Measurements from ENCODE around the gene MSH3. TPM values are rescaled to one million over a fixed set of nuclear protein-coding genes. Genes with fewer than 3 reads are reported as not detected.

The MSH3 gene
- total RNA-seq, 1 donor from 2014 or later = 11.0 TPM

DNA sequence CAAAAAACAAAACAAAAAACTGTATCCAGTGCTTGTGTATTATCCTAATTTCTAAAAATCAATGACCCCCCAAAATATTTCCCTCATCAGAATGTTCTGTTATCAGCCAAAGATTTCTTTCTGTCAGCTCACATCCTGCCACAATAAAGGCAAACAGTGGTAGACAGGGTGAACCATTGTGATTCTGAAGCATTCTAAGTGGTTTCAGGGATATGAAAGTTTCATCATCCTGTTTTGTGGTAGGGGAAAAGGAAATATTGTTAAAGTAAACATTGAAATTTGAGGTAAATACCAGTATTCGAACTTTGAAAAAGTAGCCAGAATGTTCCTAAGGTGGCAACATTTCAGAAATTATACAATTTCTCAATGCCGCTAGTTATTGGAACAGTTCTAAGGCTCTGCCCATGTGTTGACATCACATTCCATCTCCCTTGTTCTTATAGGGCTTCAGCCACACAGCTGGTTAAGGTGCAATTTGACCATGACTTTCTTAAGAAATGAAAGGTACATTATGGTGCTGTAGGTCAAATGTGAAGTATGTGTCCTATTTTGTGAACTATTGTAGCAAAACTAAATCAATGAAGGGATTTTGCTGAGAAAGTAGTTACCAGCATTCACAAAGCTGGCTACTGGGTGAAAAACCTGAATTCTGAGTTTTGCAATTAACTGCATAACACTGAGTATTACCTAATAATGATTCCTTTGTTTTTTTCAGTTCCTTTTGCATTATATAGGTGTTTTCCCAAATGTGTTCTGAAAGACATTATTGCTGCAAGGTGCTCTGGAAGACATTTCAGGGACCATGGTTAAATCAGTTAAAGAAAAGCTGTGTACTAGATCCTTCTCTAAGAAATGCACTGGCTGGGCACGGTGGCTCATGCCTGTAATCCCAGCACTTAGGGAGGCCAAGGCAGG, 198.1 kb downstream of the MSH3 start:
- Histone ChIP-seq H3K4me1 (no peaks in the 10 kb centered on the region), H3K27me3 (ENCODE audit: low read depth) (no peaks in the 10 kb centered on the region), H3K4me3 (no peak overlapping the region), H3K27ac (replicated peaks) (no peak overlapping the region), H3K36me3 (peaks cover 66% of the 10 kb centered on the region), H3K9me3 (replicated peaks) (peaks cover 37% of the 10 kb centered on the region)
- intact Hi-C loops (cut with micrococcal nuclease) = no loop called here
- TF ChIP-seq, protein P1, sequence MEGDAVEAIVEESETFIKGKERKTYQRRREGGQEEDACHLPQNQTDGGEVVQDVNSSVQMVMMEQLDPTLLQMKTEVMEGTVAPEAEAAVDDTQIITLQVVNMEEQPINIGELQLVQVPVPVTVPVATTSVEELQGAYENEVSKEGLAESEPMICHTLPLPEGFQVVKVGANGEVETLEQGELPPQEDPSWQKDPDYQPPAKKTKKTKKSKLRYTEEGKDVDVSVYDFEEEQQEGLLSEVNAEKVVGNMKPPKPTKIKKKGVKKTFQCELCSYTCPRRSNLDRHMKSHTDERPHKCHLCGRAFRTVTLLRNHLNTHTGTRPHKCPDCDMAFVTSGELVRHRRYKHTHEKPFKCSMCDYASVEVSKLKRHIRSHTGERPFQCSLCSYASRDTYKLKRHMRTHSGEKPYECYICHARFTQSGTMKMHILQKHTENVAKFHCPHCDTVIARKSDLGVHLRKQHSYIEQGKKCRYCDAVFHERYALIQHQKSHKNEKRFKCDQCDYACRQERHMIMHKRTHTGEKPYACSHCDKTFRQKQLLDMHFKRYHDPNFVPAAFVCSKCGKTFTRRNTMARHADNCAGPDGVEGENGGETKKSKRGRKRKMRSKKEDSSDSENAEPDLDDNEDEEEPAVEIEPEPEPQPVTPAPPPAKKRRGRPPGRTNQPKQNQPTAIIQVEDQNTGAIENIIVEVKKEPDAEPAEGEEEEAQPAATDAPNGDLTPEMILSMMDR (IDR thresholded peaks at IDR 0.05; ENCODE audit: borderline replicate concordance) = no peak
- no peak for DNase-seq

- H3K27ac ChIP-seq (replicated peaks) = no peak overlapping the region
- H3K4me1 ChIP-seq = no peaks in the 10 kb centered on the region
- peaks cover 39% of the 10 kb centered on the region for H3K9me3 ChIP-seq (replicated peaks)
- no peak for DNase-seq
- intact Hi-C loops (cut with micrococcal nuclease) = no loop called here
- H3K4me3 ChIP-seq = no peak overlapping the region
- peaks cover 68% of the 10 kb centered on the region for H3K36me3 ChIP-seq
- no peaks in the 10 kb centered on the region for H3K27me3 ChIP-seq (ENCODE audit: low read depth)
- TF ChIP-seq, protein P1 (IDR thresholded peaks at IDR 0.05; ENCODE audit: borderline replicate concordance) = no peak
Observed at GRCh38 chr5:80853413-80853812, 199.0 kb downstream of the MSH3 start.

DNA sequence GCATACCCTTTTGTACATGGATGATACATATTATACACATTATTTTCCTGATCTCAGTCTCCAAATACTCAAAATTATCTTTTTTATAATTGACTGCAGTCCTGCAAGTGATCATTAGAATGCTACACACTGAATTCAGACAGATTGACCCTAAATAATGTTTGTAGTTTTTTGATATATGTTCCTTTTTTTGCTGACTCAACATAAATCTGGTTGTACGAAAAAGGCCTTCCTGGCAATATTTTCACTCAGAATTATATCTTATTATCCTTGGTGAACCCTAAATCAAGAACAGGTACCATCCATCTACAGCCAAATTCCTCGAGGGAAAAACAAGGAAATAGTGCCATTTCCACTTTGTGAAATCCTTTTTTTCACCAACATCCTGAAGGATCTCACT, 200.1 kb downstream of the MSH3 start:
- intact Hi-C loops (cut with micrococcal nuclease) = no loop called here
- H3K36me3 ChIP-seq = peaks cover 57% of the 10 kb centered on the region

GRCh38 chr5:80860924-80861613, 206.6 kb downstream of the MSH3 start:
- Histone ChIP-seq H3K4me3 (no peak overlapping the region), H3K36me3 (peaks cover 25% of the 10 kb centered on the region), H3K4me1 (no peaks in the 10 kb centered on the region), H3K27me3 (ENCODE audit: low read depth) (no peaks in the 10 kb centered on the region), H3K27ac (replicated peaks) (no peak overlapping the region), H3K9me3 (replicated peaks) (peaks cover 16% of the 10 kb centered on the region)
- TF ChIP-seq, protein P1 (IDR thresholded peaks at IDR 0.05; ENCODE audit: borderline replicate concordance) = no peak
- intact Hi-C loops (cut with micrococcal nuclease) = no loop called here
- no peak for DNase-seq

More for the DNA sequence above, 200.1 kb downstream of the MSH3 start:
- Histone ChIP-seq H3K9me3 (replicated peaks) (peaks cover 30% of the 10 kb centered on the region), H3K27me3 (ENCODE audit: low read depth) (no peaks in the 10 kb centered on the region), H3K27ac (replicated peaks) (no peak overlapping the region), H3K4me1 (no peaks in the 10 kb centered on the region), H3K4me3 (no peak overlapping the region)
- DNase-seq = no peak
- TF ChIP-seq, protein P1 (IDR thresholded peaks at IDR 0.05; ENCODE audit: borderline replicate concordance) = no peak

DNA sequence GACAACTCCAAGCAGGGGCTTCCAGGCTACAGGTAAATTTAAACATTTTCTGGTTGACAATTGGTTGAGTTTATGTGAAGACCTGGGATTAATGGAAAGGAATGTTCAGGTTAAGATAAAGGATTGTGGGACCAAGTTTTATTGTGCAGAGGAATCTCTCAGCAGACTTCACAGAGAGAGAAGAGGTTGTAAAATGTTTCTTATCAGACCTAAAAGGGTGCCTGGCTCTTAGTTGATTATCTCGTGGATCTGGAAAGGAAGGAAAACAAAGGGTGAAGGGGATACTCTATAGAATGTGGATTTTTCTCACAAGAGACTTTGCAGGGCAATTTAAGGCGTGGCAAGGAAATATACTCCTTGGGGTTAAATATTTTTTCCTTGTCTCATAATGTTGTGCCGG, 209.3 kb downstream of the MSH3 start:
- H3K36me3 ChIP-seq = peaks cover 20% of the 10 kb centered on the region
- no peak overlapping the region for H3K4me3 ChIP-seq
- no peak overlapping the region for H3K27ac ChIP-seq (replicated peaks)
- intact Hi-C loops (cut with micrococcal nuclease) = no loop called here
- H3K27me3 ChIP-seq (ENCODE audit: low read depth) = no peaks in the 10 kb centered on the region
- no peaks in the 10 kb centered on the region for H3K4me1 ChIP-seq
- DNase-seq = no peak
- TF ChIP-seq, protein P1 (IDR thresholded peaks at IDR 0.05; ENCODE audit: borderline replicate concordance) = no peak
- no peaks in the 10 kb centered on the region for H3K9me3 ChIP-seq (replicated peaks)
